Stimulated activated CD4-positive, alpha-beta T cell treated with anti-CD3 and anti-CD28 coated beads, Interleukin-12 subunit alpha, Interleukin-12 subunit beta, amount 100 ng/mL, for 24 hours (primary cell): ENCODE measurements around the gene PLEKHG4.

Source experiments
- DNase-seq, 2 experiments: peaks; one replicate each; pipeline ENCODE4 v3.0.0-alpha.2; 2020; ENCODE audit warnings: low read depth in 2 of 2

The PLEKHG4 gene

DNA sequence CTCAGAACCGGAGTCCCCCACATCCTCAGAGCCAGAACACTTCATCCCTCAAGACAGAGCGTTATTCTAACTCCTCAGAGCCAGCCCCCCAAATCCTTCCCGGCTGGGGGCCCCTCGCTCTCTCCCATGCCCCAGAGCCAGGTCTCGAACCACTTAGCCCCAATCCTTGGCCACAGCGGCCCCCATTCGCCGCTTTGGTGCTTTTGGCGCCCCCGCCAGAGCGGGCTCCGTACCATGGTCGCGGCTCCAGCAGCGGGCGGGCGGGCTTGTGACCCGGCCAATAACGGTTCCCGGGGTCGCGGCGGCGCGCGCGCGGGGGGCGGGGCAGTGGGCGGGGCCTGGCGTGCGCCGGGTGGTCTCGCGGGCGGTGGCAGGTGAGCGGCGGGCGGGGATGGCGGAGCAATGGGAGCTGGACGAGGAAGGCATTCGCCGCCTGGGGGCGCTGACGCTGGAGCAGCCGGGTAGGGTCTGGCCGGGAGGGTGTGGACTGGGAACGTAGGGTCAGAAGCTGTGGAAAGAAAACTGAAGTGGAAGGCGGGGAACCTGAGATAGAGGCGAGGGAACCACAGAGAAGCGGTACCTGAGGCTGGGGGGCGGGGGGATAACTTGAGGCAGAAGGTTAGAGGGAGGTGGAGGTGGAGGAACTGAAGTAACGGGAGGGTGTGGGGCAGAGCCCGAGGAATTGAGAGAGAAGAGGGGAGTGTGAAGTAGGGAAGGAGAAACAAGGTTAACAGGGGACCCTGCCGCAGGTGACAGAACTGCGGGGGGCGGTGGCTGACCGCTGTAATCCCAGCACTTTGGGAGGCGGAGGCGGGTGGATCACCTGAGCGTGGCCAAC, 47.4 kb downstream of the PLEKHG4 start, which contains the start of the genes KCTD19 and LRRC36:
Gene KCTD19 (minus strand): TSS at position 270 of the 838 bp plus-strand sequence. CDS start 34 bp downstream, at position 236.
Gene LRRC36 (plus strand): TSS at position 344 of the 838 bp plus-strand sequence. CDS start 48 bp downstream, at position 392.
- DNase-seq: peak; percentile 21 to 52

DNA sequence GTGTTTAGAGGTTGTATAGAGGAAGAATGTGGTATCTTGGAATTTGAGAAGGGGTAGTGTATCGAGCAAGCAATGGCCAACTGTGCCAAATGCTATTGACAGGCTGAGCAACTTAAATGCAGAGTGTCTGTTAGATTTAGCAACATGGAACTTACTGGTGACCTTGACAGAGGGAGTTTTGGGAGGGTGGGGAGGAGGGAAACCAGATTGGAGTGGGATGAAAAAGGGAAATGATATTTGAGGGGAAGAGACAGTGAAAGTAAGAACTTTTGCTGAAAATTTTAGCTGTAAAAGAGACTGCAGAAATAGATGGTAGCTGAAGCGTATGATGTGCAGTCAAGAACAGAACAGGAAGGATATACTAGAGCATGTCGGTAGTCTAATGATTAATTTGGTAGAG, 48.4 kb downstream of the PLEKHG4 start:
- DNase-seq: no peak

DNA sequence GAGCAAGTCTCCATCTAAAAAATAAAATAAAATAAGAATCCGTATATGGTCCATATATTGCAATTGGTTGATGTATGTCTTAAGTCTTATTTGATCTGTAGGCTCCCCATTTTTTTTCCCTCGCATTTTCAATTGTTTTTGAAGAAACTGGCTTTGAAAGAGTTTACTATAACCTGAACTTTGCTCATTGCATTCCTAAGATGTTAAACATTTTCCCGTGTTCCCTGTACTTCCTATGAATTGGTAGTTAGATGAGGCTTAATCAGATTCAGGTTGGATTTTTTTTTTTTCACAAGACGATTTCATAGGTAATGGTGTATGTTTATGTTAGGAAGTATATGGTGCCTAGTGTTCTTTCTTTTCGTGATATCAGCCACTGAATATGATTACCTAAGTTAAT, 50.6 kb downstream of the PLEKHG4 start:
- DNase-seq: no peak

DNA sequence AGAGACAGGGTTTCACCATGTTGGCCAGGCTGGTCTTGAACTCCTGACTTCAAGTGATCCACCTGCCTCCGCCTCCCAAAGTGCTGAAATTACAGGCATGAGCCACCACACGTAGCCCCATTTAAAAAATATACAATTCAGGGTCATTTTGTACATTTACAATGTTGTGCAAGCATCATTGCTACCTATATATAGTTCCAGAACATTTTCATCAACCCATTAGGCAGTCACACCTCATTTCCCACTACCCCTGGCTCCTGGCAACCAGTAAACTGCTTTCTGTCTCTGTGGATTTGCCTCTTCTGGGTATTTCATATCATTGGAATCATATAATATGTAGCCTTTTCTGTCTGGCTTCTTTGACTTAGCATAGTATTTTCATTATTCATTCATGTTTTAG, 54.0 kb downstream of the PLEKHG4 start:
- no peak for DNase-seq

DNA sequence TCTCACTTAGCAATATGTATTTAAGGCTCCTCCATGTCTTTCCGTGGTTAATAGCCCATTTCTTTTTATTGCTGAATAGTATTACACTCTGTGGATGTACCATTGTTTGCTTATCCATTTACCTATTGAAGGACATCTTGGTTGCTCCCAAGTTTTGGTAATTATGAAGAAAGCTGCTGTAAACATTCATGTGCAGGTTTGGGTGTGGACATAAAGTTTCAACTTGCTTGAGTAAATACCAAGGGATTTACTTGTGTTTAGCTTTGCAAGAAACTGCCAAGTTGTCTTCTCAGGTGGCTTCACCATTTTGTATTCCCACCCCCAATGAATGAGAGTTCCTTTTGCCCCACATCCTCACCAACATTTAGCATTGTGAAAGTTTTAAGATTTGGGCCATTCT, 56.8 kb downstream of the PLEKHG4 start:
- no peak for DNase-seq

DNA sequence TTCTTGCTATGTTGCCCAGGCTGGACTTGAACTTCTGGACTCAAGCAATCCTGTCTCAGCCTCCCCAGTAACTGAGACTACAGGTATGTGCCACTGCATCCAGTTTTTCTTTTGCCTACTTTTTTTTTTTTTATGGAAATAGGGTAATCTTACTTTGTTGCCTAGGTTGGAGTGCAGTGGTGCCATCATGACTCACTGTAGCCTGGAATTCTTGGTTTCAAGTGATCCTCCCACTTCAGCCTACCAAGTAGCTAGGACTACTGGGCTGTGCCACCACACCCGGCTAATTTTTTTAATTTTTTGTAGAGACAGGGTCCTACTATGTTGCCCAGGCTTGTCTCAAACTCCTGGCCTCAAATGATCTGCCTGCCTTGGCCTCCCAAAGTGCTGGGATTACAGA, 57.3 kb downstream of the PLEKHG4 start:
- no peak for DNase-seq
